Mesothelial cell of epicardium (in vitro differentiated cells): Measurements from ENCODE around the gene EHD4. TPM values are rescaled to one million over a fixed set of nuclear protein-coding genes. Genes with fewer than 3 reads are reported as not detected.

Experiments used
- DNase-seq, 2 experiments: peaks; one replicate each; pipeline ENCODE4 v3.0.0; 2021; ENCODE audit warnings: low spot score in 2 of 2; ENCODE audit not compliant: unreplicated experiment in 2 of 2
- H3K27ac Mint-ChIP-seq: 2 replicates; pipeline ENCODE4 v1.8.0; 2021; ENCODE audit warnings: mixed read lengths
- H3K27me3 Mint-ChIP-seq: 2 replicates; pipeline ENCODE4 v1.8.0; 2021; ENCODE audit warnings: low read depth, mixed read lengths
- H3K36me3 Mint-ChIP-seq: 2 replicates; pipeline ENCODE4 v1.8.0; 2021; ENCODE audit warnings: mixed read lengths
- H3K4me1 Mint-ChIP-seq: 2 replicates; pipeline ENCODE4 v1.8.0; 2021; ENCODE audit warnings: mixed read lengths
- H3K4me3 Mint-ChIP-seq: 2 replicates; pipeline ENCODE4 v1.8.0; 2021; ENCODE audit warnings: mild to moderate bottlenecking, moderate library complexity, mixed read lengths
- H3K9me3 Mint-ChIP-seq: 2 replicates; pipeline ENCODE4 v1.8.0; 2021; ENCODE audit warnings: mixed read lengths
- total RNA-seq: library from RNA; stranded (reverse); gene quantifications from 3 replicates; pipeline ENCODE4 v1.2.1, GENCODE V29; 2021
- TF ChIP-seq, protein P1 (sequence below): fragments of 200-600 bp; sonication (generic); IDR thresholded peaks from one replicate; pipeline ENCODE4 v1.5.0; 2021; ENCODE audit warnings: antibody characterized with exemption; ENCODE audit not compliant: unreplicated experiment

Gene EHD4
- total RNA-seq, 1 donor from 2014 or later = 16.1 TPM

GRCh38 chr15:41928100-41928499 lies 44.3 kb downstream of the EHD4 start:
- TF ChIP-seq, protein P1, sequence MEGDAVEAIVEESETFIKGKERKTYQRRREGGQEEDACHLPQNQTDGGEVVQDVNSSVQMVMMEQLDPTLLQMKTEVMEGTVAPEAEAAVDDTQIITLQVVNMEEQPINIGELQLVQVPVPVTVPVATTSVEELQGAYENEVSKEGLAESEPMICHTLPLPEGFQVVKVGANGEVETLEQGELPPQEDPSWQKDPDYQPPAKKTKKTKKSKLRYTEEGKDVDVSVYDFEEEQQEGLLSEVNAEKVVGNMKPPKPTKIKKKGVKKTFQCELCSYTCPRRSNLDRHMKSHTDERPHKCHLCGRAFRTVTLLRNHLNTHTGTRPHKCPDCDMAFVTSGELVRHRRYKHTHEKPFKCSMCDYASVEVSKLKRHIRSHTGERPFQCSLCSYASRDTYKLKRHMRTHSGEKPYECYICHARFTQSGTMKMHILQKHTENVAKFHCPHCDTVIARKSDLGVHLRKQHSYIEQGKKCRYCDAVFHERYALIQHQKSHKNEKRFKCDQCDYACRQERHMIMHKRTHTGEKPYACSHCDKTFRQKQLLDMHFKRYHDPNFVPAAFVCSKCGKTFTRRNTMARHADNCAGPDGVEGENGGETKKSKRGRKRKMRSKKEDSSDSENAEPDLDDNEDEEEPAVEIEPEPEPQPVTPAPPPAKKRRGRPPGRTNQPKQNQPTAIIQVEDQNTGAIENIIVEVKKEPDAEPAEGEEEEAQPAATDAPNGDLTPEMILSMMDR = no peak
- H3K9me3 Mint-ChIP-seq = no peaks in the 10 kb centered on the region
- DNase-seq = no peak
- no peaks in the 10 kb centered on the region for H3K27me3 Mint-ChIP-seq
- peaks cover 53% of the 10 kb centered on the region for H3K4me1 Mint-ChIP-seq
- H3K4me3 Mint-ChIP-seq = no peak overlapping the region
- no peaks in the 10 kb centered on the region for H3K36me3 Mint-ChIP-seq
- H3K27ac Mint-ChIP-seq = peak overlapping the region; percentile 13

GRCh38 chr15:41927536-41927935 lies 44.8 kb downstream of the EHD4 start:
- H3K27me3 Mint-ChIP-seq = no peaks in the 10 kb centered on the region
- peak overlapping the region; percentile 13 for H3K27ac Mint-ChIP-seq
- peaks cover 47% of the 10 kb centered on the region for H3K4me1 Mint-ChIP-seq
- no peaks in the 10 kb centered on the region for H3K36me3 Mint-ChIP-seq
- no peak for DNase-seq
- TF ChIP-seq, protein P1 = no peak
- no peak overlapping the region for H3K4me3 Mint-ChIP-seq
- no peaks in the 10 kb centered on the region for H3K9me3 Mint-ChIP-seq

DNA sequence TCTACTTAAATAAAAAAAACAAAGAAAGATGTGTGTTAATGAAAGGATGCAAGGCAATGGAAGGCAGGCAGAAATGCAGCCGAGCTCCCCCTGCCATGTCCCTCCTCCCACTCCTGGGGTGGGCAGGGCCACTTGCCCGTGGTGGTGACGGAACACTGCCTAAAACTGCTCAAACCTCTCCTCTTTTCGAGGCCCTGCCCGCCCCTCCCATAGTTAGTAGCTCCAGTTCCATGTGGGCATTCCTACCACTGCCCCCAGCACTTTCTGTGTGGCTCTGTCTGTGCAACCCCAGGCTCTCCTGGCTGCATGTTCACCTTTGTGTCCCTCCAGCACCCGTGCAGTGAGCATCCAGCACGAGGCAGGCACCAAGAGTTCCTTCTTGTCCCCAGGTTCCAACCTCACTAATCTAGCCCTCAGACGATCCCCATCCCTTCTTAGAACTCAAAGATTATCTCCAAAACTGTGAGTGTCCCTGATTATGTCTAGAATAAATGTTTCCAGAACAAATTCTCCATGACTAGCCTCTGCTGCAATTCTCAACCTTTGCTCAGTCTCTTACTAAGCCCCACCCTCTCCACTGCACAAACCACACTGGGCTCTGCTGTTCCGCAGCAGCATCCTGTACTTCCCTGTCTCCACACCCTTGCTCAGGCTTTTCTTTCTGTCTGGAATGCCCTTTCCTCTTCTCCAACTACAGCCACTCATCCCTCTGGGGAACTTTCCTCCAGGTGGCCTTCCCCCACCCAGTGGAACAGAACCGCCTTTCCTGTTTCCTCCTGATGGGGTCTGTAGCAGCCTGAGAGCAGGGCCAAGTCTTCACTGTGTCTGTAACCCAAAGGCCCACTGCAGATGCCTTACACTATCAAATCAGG lies 45.9 kb downstream of the EHD4 start:
- TF ChIP-seq, protein P1 = no peak
- no peak for DNase-seq
- H3K27me3 Mint-ChIP-seq = no peaks in the 10 kb centered on the region
- no peak overlapping the region for H3K27ac Mint-ChIP-seq
- H3K4me1 Mint-ChIP-seq = peaks cover 40% of the 10 kb centered on the region
- no peaks in the 10 kb centered on the region for H3K9me3 Mint-ChIP-seq
- H3K36me3 Mint-ChIP-seq = no peaks in the 10 kb centered on the region
- no peak overlapping the region for H3K4me3 Mint-ChIP-seq

GRCh38 chr15:41925086-41925608 lies 47.2 kb downstream of the EHD4 start:
- Mint-ChIP-seq H3K9me3 (no peaks in the 10 kb centered on the region), H3K36me3 (no peaks in the 10 kb centered on the region), H3K4me1 (peaks cover 34% of the 10 kb centered on the region), H3K4me3 (no peak overlapping the region), H3K27me3 (no peaks in the 10 kb centered on the region), H3K27ac (no peak overlapping the region)
- TF ChIP-seq, protein P1 = no peak
- DNase-seq = no peak

DNA sequence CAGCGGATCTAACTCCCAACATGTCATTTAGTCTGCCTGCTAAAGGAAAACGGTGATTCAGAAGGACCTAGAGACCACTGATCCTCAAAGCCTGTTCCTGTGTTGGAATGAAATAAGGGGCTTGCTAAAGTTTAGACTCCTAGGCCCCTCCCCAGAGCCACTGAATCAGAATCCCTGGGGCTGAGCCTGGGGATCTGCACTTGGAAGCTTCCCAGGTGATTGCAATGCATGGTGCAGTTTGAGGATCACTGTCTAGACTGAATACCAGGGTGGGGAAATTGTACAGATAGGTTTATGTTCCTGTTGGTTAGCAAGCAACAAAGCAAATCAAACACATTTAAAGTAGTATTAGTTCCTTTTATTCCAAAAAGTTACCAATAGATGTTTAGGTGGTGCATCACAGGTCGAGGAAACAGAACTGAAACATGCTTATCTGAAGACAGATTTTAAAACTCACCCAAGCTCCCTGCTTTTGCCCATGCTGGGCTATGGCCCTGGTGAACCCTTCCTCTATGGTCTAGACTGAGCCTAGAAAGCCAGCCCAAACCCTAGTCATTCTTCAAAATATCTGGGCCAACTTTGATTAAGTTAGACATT lies 48.9 kb downstream of the EHD4 start:
- TF ChIP-seq, protein P1 = no peak
- H3K4me1 Mint-ChIP-seq = peaks cover 18% of the 10 kb centered on the region
- H3K27ac Mint-ChIP-seq = no peak overlapping the region
- H3K4me3 Mint-ChIP-seq = no peak overlapping the region
- no peaks in the 10 kb centered on the region for H3K27me3 Mint-ChIP-seq
- no peaks in the 10 kb centered on the region for H3K9me3 Mint-ChIP-seq
- no peaks in the 10 kb centered on the region for H3K36me3 Mint-ChIP-seq
- no peak for DNase-seq
